ENCODE measurements around the gene ATG9B.

GRCh38 chr7:150992833-150993302 is 31.4 kb downstream of the ATG9B start:
- no peak for TF ChIP-seq POLR2AphosphoS5 (IDR thresholded peaks at IDR 0.05; ENCODE audit: low read depth, low read length)
- TF ChIP-seq POU2F2 (IDR thresholded peaks at IDR 0.05; ENCODE audit: low read depth, low read length) = no peak
- no peak for TF ChIP-seq TAF1 (IDR thresholded peaks at IDR 0.05; ENCODE audit: low read depth, low read length)
- TF ChIP-seq POLR2A (IDR thresholded peaks at IDR 0.05; ENCODE audit: low read depth, low read length) = no peak
- no peak for TF ChIP-seq SPI1 (IDR thresholded peaks at IDR 0.05; ENCODE audit: low read depth, low read length)
